Activated CD4-positive, alpha-beta T cell treated with anti-CD3 and anti-CD28 coated beads, Interleukin-2, Interleukin-6, amounts not matched to agents 100 ng/mL and 50 ng/mL, durations not matched to agents 16 hours and 8 hours (primary cell): ENCODE results near the gene SYT8.

Experiments
- DNase-seq: peaks from one replicate; pipeline ENCODE4 v3.0.0-alpha.2; 2020

The SYT8 gene

DNA sequence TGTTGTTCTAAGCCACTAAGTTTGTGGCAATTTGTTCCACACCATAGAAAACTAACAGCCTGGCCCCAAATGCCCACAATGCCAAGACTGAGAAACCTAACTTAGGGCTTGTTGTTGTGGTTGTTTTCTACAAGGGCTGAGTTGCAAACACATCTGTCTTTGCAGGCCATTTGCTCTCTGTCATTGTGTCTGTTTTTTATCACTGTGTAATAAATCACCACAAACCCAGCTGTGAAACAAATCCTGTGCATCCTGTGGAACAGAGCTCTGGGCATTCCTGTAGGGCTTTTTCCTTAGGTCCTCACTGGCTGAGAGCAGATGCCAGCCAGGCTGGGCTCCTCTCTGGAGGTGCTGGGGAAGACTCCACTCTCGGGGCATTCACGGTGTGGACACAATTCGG is 15.7 kb upstream of the SYT8 start:
- DNase-seq = no peak

DNA sequence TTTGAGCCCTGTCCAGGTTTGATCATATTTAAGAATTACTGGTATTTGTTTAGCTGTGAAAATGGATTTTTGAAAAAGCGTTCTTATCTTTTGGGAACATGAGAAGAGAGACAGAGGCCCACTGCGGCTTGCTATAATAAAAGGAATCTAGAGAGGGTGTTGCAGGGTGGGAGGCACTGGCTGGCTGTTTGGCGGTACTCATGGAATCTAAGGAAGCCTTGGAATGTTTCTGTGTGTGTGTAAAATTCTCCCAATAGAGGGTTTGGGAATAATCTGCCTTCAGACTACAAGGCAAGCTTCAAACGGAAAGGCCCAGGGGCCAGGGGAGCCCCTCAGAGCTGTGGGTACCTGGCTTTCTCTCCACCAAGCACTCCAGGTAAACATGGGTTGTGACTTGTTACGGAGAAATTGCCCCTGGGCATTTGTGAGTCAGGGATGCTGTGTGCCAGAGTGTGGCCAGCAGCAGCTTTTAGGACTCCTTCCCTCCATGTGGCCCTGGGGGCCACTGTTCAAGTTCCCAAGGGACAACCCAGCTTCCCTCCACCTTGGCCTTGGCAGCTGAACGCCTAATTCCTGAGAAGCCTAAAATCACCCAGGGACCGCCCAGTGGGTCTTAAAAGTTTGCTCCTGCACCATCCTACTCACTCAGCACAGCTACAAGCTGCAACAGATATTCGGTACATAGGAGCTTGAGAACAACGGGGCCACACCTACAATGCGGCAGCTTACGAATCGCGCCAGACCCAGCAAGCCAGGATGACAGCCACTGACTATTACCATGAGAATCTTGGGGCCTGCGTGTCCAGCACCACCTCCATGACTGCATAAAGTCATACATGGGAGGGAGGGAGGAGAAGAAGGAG is 14.1 kb upstream of the SYT8 start:
- no peak for DNase-seq

DNA sequence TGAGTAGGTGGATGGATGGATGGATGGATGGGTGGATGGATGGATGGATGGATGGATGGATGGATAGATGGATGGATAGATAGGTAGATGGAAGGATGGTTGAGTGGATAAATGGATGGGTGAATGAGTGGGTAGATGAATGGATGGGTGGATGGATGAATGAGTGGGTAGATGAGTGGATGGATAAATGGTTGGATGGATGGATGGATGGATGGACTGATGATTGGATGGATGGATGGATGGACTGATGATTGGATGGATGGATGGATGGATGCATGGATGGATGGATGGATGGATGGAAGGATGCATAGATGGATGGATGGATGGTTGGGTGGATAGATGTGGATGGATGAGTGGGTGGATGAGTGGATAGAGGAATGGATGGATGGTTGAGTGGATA is 13.2 kb upstream of the SYT8 start:
- no peak for DNase-seq

DNA sequence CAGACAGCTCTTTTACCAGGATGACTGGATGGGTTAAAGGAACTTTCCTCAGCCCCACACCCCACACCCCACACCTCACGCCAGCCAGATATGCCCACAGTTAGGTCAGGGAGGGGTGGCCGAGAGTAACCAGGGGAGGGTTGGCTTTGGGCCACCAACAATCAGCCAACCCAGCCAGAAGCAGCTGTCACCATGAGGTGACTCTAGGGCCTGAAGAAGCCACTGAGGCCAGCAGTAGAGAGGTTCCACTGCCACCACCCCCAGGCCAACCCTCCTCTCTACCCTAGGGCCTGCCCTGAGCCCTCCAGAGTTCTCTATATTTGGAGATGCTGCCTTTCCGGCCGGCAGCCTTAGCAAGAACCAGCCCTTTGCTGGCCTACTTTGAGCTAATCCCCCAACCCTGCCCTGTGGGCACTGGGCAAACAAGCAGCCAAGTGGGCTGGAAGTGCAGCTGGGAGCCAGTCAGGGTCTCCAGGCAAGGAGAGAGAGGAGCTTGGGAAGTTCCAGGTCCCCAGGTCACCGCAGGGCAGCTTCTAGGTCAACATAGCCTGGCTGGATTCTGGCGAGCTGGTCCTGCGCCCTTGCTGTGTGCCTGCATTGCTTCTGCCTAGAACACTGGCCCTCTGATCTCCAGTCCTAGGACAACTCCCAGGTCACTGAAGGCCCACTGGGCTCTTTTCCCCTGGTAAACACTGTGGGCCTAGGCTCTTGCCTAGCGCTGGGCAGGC is 12.0 kb upstream of the SYT8 start:
- DNase-seq = no peak

DNA sequence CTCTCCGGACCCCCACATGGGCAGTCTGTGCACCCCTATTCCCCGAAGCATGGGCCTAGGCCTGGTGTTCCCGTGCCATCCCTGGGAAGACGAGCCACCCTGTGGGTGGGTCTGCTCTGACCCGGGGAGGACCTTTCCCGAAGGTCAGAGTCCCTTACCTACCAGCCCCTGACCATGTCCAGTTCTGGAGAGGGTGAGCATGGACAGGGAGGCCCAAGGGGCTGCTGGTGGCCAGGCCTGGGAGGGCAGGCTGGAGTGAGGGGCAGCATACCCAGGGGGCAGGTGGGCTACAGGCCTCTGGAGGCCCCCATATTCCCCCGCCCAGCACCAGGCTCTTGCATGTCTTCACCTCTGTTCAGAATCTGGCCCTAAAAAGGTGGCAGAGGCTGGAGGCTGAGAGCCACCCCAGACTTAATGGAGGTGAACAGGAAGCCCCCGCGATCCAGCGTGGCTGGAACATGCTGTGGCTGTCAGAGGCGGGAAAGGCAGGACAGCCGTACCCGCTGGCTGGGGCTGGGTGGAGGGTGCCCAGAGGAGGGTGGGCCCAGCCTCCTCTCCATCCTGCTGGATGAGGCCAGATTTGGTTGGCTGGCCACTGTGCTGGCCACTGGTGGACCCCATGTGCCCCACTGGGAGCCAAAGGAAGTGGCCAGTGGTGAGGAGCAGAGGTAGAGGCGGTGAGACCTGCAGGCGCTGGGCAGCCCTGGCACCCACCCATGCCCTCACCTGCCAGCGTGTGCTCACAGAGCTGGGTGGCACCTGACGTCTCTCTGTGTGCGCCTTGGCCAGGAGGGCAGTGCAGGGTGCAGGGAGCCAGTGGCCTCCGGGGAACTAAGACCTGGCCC is 11.2 kb upstream of the SYT8 start:
- no peak for DNase-seq

DNA sequence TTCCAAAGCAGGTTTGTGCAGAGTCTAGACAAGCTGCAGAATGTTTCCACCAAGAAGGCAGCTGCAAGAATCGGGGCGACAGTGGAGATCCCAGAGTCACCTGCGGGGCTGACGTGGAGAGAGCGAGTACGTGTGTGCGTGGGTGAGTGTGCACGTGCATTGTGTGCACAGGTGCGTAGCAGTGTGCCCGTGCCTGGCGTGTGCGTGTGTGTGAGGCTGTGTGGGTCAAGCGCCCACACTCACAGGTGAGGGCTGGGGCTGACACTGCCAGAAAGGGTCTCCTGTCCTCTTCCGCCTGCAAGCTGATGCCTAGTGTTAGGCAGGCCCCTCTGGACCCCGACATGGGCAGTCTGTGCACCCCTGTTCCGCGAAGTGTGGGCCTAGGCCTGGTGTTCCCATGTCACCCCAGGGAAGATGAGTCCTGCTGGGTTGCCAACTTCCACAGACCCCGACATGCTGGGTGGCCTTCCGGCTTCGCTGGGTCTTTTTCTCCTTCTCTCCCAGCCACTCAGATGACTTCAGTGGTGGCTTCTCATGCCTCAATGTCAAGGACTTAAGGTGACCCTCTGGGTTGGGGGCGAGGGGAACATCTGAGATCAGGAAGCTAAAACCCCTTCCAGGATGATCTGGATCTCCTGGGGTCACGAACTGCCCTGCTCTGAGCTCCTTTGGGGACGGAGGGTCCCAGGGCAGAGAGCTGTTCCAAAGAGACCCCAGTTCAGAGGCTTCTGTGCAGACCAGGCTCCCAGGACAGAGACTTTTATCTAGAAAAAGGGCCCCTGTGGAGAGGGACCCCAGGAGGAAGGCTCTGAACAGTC is 10.4 kb upstream of the SYT8 start:
- no peak for DNase-seq

DNA sequence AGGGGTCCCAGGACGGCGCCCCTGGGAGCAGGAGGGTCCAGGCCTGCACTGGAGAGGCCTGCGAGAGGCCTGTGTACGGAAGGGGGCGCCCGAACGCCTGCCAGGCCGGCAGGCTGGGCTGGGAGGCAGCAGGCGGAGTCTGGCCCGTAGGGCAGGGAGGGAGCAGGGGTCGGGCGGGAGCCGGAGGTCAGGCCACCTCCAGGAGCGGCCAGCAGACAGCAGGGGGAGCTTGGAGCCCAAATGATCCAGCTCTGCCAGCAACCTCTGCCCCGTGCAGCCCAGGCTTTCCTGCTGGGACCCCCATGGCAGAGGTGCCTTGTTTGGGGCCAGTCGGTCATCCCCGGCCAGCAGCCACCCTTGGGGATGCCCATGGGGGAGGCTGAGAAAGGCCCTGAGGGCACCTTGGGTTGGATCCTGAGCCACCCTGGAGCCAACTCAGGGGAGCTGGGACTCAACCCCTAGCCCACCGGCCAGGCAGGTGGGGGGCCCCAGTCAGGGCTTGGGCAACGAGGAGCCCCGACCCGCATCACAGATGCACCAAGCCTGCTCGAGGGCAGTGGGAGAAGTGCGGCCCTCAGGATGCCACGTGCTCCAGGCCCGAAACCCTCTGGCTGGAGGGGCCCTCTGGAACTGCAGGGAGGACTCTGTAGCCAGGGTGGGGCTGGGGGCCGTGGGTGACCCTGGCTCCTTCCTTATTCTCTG is 9.6 kb upstream of the SYT8 start:
- DNase-seq = peak; percentile 33

DNA sequence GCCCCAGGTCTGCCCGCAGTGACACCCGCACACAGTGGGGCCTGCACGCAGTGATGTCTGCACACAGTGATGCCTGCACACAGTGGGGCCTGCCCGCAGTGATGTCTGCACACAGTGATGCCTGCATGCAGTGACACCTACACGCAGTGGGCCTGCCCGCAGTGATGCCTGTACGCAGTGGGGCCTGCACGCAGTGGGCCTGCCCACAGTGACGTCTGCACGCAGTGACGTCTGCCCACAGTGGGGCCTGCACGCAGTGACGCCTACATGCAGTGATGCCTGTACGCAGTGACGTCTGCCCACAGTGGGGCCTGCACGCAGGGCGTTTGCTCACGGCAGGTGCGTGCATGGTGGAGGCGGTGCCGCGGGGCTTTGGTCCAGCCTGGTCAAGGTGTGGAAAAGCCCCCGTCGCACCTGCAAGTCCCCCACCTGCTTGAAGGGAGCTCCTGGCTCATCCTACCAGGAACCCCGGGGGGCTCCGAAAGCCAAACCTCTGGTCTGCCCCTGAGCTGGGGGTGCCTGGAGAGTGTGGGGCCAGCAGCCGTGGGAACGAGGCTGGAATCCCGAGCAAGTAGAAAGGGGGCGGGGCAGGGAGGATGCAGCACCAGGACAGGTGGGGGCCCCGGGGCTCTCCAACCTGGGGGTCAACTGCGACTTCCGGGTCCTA is 8.9 kb upstream of the SYT8 start:
- no peak for DNase-seq

DNA sequence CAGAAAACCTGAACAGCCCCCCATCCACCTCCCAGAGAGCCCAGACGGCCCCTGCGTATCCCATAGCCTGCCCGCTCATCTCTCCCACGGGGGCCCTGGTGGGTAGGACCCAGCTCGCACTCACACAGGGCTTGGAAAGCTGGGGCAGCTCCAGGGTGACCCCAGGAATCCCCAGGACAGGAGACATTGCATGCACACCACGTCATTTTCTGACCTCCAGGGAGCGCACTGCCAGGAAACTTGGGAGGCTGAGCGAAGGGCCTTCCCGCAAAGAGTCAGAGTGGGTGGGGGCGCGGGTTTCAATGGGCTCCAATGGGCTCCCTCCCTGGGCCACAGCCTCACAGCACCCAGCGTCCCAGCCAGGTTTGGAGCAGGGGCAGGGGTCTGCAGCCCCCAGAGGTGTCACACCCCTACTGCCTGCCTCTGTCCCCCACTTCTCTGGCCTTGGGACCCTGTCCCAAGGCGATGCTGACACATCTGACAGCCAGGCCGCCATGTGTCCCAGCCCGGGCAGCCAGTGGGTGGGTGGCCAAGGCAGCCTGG is 8.2 kb upstream of the SYT8 start:
- DNase-seq = no peak

DNA sequence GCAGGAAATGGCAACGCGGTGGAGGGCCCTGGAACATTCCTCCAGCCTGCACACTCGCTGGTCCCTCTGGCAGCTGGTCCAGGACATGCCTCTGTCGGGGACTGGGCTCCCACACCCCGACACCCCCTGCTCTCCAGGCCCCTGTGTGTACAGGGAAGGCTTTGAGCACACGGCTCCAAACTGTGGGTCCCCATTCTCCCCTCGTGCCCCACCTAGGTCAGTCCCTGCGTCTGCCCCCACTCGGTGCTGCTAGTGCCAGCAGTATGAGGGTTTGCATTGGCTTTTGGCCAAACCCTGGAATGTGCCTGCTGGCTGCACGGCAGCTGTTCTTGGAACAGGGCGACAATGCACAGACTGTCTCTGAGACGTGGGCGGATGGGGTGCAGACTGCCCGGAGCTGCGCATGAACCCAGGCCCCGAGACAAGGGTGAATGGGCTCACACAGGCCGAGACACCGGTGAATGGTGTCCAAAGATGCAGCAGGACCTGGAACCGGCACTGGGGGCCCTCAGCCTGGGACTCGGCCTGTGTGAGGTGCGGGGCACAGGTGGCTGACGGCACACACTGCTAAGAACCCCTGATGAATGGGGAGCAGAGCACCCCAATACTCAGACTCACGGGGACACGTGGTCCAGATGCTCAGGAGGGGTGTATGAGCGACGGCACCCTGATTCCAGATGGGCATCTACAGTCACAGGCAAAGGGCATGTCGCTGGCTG is 7.5 kb upstream of the SYT8 start:
- no peak for DNase-seq

DNA sequence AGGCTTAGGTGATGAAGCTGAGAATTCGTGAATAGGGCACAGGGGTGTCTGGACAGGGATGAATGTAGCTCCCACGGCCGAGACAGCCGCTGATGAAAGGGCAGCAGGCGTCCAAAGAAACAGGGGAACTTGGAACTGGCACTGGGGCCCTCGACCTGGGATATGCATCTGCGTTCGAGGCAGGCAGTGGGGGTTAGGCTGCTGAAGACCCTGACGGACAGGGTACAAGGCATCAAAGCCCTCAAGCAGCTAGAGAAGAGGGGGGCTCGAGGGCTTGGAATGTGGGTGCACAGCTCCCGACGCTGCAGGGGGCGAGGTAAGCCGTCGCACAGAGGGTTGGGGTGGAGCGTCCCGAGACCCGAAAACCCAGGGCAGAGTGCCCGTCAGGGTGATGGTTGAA is 6.9 kb upstream of the SYT8 start:
- DNase-seq = no peak

DNA sequence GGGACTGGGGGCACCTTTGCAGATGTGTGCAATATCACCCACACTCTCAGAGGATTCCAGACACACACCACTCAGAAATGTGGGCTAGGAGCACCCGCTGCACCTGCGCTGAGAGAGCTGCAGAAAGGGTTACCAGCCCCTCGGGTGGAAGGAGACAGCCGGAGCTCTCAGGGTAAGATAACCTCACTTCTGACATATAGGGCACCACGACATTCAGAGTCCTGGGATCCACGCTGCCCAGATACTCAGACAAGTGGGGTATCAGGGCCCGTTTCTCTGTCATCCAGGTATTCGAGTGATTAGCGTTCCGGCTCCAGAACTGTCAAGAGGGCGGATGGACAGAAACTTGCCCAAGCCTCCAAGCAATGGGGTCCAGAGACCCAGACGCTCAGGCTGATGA is 6.2 kb upstream of the SYT8 start:
- DNase-seq = no peak

DNA sequence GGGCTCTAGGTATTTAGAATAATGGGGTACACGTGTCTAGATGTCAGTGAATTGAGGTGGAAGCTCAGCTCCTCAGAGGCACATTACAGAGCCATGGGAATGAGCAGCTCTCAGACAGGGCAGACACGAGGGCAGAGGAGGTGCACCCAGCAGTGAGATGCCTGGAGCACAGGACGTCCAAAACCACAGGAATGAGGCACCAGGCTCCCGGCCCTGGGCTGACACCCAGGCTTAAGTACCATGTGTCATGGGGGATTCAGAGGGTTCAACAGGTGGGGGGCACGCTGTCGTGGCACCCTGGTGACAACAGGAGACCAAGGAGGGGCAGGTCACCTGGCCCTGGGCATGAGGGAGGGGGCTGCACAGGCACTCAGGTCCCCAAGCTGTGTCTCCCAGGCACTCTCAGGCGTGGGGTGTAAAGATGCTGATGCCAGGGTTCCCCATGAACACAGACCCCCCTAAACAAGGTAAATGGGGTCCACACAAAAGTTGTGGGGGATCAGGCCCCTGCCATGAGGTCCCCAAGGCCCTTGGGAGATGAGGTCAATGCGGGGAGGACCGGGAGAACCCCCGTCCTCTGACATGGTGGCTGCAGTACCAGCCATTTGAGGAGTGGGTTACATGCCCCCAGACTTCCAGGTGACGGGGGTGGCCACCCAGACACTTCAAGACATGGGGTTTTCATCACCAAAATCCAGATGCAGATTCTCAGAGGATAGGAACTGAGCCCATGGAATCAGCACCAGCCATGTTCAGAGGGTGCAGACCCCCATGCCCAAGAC is 5.6 kb upstream of the SYT8 start:
- DNase-seq = no peak

DNA sequence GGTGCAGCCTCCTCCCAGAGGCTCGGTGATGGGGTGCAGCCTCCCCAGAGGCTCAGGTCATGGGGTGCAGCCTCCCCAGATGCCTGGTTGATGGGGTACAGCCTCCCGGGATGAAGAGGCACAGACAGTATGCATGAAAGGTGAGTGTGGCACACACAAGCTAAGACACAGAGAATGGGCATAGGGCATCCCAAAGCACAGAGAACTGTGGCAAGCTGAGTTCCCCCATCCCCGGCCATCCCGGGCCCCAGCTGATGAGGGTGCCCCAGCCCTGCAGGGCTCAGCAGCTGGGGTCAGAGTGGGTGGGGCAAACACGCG is 4.8 kb upstream of the SYT8 start:
- no peak for DNase-seq

DNA sequence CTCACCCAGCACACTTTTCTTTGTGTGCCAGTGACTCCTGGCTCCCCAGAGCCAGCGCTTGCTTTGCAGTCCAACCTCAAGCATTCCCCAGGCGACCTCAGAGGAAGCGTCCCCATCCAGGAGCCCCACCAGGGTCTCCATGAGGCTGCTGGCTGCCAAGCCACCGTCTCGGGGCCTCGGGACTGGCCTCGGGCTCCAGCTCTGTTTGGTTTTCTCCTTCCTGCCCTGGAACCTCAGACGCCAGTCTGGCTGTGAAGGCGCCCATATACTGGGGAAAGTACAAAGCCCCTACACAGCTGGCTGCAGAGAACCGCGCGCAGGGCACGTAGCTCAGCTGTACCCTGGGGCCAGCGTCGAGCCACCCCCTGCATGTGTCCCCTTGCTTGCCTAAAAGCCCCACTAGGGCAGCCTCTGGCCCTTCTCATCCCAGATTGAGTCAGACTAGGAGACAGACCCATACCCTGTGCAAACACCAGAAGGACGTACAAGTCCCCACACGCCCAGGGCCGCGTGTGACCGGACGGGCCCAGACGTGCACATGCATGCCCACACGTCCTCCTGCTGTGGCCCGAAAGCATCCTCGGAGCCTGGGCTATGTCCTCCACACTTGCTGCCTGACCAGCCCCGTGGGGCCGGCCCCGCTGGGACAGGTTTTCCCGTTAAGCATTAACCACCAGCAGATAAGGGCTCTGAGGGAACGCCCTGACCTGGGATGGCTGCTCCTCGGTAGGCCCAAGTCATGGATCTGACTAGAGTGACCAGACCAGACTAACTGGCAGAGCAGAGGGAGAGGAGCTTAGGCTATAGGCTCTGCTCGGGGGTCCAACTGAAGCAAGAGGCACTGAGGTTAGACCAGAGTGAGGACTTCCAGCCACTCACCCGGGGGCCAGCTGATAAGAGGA is 4.2 kb upstream of the SYT8 start:
- DNase-seq = no peak

DNA sequence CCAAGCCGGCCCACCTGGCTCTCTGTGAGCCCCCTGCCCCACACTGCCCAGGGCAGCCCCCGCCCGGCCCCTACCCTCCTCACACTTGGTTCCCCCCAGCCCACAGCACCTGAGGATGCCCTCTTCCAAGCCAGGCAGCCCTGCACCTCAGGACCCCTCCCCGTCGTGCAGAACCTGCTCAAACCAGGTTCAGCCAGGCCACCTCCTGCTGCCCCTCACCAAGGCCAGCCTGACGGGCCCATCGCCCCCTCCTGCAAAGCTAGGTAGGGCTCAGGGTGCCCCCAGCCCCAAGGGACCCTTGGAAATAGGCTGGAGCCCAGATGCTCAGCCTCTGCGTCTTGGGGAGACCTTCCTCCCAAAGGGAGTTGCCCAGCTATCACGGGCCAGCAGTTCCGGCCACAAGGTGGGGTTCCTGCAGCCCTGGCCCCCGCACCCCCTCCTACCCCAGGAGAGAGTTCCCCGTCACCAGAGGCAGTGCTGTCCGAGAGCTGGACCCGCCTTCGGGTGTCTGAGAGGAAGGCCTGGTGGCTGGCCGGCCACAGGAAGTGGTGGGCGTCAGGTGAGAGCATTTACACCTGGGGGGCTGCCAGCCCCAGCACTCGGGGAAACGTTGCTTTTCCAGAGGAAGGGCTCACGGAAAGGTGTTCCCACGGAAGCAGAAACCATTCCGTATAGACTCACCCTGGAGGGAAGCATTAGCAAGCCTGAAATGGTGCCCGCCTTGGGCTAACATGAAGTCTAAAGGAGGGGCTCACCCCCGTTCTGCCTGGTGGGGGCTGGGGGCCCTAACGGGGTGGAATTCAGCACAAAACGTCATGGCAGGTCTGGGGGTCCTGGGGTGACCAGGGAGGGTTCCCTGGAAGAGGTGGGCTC is 3.2 kb upstream of the SYT8 start:
- DNase-seq = no peak

DNA sequence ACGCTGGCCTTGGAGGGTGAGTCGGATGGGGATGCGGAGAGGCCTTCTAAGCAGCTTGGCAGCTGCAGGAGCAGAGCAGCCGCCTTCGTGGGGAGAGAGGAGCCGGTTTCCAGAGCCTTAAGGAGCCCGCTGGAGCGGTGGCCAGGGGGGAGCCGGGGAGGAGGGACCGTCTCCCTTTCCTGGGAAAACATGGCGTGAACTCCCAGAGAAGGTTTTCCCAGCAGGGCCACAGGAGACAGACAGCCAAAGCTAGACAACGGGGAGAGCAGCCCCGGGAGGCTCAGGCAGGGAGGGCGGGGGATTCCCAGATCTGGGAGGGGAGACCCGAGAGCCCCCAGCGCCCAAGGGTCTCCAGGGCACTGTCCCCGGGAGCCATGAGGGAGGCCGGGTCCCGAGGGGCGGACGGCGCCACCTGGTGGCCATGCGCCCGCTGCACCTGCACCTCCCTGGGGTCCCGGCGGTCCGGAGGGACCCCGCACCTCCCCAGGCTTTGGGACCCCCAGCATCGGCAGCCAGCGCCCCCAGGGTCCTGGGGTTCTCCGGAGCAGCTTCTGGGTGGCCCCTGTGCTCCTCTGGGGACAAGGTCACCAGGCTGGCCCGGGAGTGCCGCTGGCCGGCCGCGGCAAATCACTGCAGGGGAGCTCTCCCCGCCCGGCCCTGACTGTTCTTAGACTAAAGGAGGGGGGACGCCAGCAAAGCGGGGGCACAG is 2.4 kb upstream of the SYT8 start:
- peak; percentile 69 for DNase-seq
